ENCODE results near the gene CACNA1I.

DNA sequence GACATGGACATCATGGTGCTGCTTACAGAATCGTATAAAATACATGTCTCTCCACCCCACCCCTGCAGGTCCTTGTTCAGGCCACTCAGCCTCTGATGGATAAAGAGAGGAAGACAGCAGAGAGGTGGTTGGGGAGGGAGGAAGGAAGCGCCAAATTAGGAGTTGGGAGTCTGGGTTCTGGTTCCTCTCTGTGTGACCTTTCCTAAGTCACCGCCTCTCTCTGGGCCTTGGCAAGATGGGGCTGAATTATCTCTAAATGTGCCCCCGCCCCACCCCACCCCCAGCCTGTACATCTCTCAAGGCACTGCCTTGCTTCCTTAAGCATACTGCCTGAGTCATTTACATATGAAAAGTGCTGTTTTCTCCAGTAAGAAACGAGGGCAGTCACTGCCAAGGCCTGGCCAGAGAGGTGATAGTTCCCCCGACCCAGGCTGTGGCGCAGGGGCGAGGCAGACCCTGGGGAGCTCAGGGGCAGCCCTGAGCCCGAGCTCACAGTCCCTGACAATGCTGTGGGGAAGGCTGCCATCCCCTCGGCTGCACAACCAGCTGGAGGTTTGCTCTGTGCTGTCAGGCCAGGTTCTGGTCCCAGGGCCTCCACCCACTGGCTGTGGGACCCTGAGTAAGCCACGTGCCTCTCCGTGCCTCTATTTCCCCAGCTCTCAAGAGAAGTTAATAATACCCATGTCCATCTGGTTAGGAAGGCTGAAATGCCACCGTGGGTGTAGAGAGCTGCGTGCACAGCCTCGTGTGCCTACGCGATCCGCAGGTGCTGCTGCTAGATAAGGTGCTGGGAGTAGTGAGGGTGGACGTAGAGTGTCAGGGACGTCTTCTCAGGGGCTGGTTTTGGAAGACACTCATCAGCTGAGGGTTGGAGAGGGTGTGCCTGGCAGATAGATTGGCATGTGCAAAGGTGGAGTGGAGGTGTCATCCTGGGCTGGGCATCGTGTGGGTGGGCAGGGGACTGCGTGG, 55.3 kb downstream of the CACNA1I start:
- TF ChIP-seq POLR2A (IDR thresholded peaks at IDR 0.05): no peak
- TF ChIP-seq, protein P1, sequence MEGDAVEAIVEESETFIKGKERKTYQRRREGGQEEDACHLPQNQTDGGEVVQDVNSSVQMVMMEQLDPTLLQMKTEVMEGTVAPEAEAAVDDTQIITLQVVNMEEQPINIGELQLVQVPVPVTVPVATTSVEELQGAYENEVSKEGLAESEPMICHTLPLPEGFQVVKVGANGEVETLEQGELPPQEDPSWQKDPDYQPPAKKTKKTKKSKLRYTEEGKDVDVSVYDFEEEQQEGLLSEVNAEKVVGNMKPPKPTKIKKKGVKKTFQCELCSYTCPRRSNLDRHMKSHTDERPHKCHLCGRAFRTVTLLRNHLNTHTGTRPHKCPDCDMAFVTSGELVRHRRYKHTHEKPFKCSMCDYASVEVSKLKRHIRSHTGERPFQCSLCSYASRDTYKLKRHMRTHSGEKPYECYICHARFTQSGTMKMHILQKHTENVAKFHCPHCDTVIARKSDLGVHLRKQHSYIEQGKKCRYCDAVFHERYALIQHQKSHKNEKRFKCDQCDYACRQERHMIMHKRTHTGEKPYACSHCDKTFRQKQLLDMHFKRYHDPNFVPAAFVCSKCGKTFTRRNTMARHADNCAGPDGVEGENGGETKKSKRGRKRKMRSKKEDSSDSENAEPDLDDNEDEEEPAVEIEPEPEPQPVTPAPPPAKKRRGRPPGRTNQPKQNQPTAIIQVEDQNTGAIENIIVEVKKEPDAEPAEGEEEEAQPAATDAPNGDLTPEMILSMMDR (IDR thresholded peaks at IDR 0.05): no peak

All from body of pancreas (tissue), 4 donors.